CD4-positive, alpha-beta T cell treated with Interleukin-15 for 1 hour (primary cell): ENCODE results near the gene RNASEH2C.
"Not testable (repeated sequence)": the region's sequence is repeated elsewhere in the genome, so short reads cannot be mapped to it uniquely, and the experiment has no call there.

Experiments
- DNase-seq: peaks from one replicate; pipeline ENCODE4 v3.0.0-alpha.2; 2020

The RNASEH2C gene

GRCh38 chr11:65720211-65720934 lies at the start of gene RNASEH2C:
Gene RNASEH2C, minus strand, starts transcription at chr11:65720798. Its CDS starts 40 bp downstream, at chr11:65720758.
- peak; percentile 72 for DNase-seq

- DNase-seq: not testable (repeated sequence)
Observed at GRCh38 chr11:65767806-65768205, 47.2 kb upstream of the RNASEH2C start.

GRCh38 chr11:65767406-65767805 lies 46.8 kb upstream of the RNASEH2C start:
- no peak for DNase-seq

- no peak for DNase-seq
Observed at GRCh38 chr11:65766535-65766934, 45.9 kb upstream of the RNASEH2C start.

GRCh38 chr11:65764434-65764833 lies 43.8 kb upstream of the RNASEH2C start:
- DNase-seq: no peak

- not testable (repeated sequence) for DNase-seq
Observed at GRCh38 chr11:65762816-65763215, 42.2 kb upstream of the RNASEH2C start.

- DNase-seq: not testable (repeated sequence)
Observed at GRCh38 chr11:65762169-65762568, 41.6 kb upstream of the RNASEH2C start.

- no peak for DNase-seq
Observed at GRCh38 chr11:65745049-65745448, 24.5 kb upstream of the RNASEH2C start.

GRCh38 chr11:65744699-65745042 lies 24.1 kb upstream of the RNASEH2C start:
- DNase-seq: no peak

- peak; percentile 35 for DNase-seq
Observed at GRCh38 chr11:65744026-65744698, 23.6 kb upstream of the RNASEH2C start.

- DNase-seq: no peak
Observed at GRCh38 chr11:65743681-65744025, 23.1 kb upstream of the RNASEH2C start.

GRCh38 chr11:65742353-65742752 lies 21.8 kb upstream of the RNASEH2C start:
- DNase-seq: no peak

- no peak for DNase-seq
Observed at GRCh38 chr11:65741185-65741584, 20.6 kb upstream of the RNASEH2C start.

- no peak for DNase-seq
Observed at GRCh38 chr11:65739022-65739421, 18.4 kb upstream of the RNASEH2C start.

GRCh38 chr11:65736810-65737209 lies 16.2 kb upstream of the RNASEH2C start:
- DNase-seq: no peak

GRCh38 chr11:65735111-65735510 lies 14.5 kb upstream of the RNASEH2C start:
- not testable (repeated sequence) for DNase-seq

- no peak for DNase-seq
Observed at GRCh38 chr11:65730461-65730860, 9.9 kb upstream of the RNASEH2C start.

GRCh38 chr11:65727865-65728264 lies 7.3 kb upstream of the RNASEH2C start:
- DNase-seq: no peak

GRCh38 chr11:65726660-65727059 lies 6.1 kb upstream of the RNASEH2C start:
- no peak for DNase-seq

GRCh38 chr11:65722261-65722660 lies 1.7 kb upstream of the RNASEH2C start:
- no peak for DNase-seq

GRCh38 chr11:65719871-65720210 lies 757 bp downstream of the RNASEH2C start:
- DNase-seq: no peak

GRCh38 chr11:65718964-65719492 lies 1.6 kb downstream of the RNASEH2C start:
- DNase-seq: no peak

GRCh38 chr11:65718531-65718930 lies 2.1 kb downstream of the RNASEH2C start:
- no peak for DNase-seq

GRCh38 chr11:65717906-65718305 lies 2.7 kb downstream of the RNASEH2C start:
- no peak for DNase-seq
